ENCODE data around the gene AHRR. TPM values are rescaled to one million over a fixed set of nuclear protein-coding genes. Genes with fewer than 3 reads are reported as not detected.

AHRR gene
- total RNA-seq, 2 donors from 2014 or later: 1.9 to 17.7 TPM

DNA sequence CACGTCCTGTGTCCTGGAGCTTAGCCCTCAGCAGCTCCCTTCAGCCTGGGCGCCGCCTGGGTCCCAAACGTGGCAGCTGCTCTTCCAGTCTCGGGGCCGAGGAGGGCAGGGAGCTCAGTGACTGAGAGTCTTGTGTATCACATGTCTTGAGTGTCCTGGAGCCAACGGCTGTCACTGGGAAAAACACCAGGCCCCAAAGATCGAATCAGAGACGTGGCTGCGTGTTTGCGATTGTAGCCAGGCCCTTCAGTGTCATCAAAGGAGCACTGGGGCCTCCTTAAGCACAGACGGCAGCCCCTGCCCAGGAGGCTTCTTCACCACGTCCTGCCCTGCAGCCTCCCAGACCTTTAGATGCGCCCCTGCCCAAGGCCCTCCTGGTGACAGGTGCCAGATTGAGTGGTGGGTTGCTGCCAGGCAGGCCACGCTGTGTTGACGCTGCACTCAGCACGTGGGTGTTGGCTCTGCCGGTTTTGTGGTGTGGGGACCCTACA lies 115.8 kb downstream of the AHRR start:
- H3K36me3 ChIP-seq: no peaks in the 10 kb centered on the region
- no peaks in the 10 kb centered on the region for H3K4me1 ChIP-seq (replicated peaks)
- H3K4me3 ChIP-seq: no peak overlapping the region
- no peak overlapping the region for H3K27ac ChIP-seq
- intact Hi-C loops (cut with DNase I): no loop called here
- no peaks in the 10 kb centered on the region for H3K27me3 ChIP-seq (replicated peaks; ENCODE audit: insufficient read depth)
- DNase-seq (ENCODE audit: low spot score): no peak
- H3K9me3 ChIP-seq: no peaks in the 10 kb centered on the region
- 49% methylated on average over 15 of the region's 18 CpGs for WGBS
- TF ChIP-seq CTCF (IDR thresholded peaks at IDR 0.05) (no peak), POLR2AphosphoS5 (IDR thresholded peaks at IDR 0.05) (no peak), POLR2A (IDR thresholded peaks at IDR 0.05) (no peak)

DNA sequence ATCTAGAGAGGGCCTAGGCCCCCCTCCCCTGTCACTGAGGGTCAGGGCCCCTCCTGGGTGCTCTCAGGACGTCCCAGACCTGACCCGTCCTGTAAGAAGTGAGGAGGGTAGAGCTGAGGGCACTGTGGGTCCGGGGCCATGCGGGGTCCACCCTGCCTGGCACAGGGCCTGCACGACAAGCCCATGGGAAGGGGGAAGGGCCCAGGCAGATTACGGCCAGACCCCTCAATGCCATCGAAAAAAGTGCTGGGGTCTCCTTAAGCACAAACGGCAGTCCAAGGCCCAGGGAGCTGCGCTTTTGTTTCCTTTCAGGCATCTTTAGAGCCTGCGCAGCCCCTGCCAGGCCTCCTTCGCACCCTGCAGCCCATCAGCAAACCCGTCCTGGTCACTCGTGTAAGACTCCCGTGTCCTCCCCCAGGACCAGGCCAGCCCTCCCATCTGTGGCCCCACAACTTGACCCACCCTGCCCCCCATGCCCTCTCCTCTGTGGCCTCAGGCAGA lies 117.0 kb downstream of the AHRR start:
- H3K4me1 ChIP-seq (replicated peaks): no peaks in the 10 kb centered on the region
- H3K36me3 ChIP-seq: no peaks in the 10 kb centered on the region
- H3K27ac ChIP-seq: no peak overlapping the region
- H3K4me3 ChIP-seq: no peak overlapping the region
- no peaks in the 10 kb centered on the region for H3K27me3 ChIP-seq (replicated peaks; ENCODE audit: insufficient read depth)
- no peaks in the 10 kb centered on the region for H3K9me3 ChIP-seq
- no peak for TF ChIP-seq POLR2A (IDR thresholded peaks at IDR 0.05)
- TF ChIP-seq CTCF (IDR thresholded peaks at IDR 0.05): no peak
- TF ChIP-seq POLR2AphosphoS5 (IDR thresholded peaks at IDR 0.05): no peak
- DNase-seq (ENCODE audit: low spot score): no peak
- intact Hi-C loops (cut with DNase I): no loop called here
- 73% methylated on average over 14 of the region's 14 CpGs for WGBS

- DNase-seq (ENCODE audit: low spot score): no peak
- intact Hi-C loops (cut with DNase I): no loop called here
- Histone ChIP-seq H3K4me3 (no peak overlapping the region), H3K9me3 (no peaks in the 10 kb centered on the region), H3K36me3 (no peaks in the 10 kb centered on the region), H3K4me1 (replicated peaks) (peaks cover 4% of the 10 kb centered on the region), H3K27me3 (replicated peaks; ENCODE audit: insufficient read depth) (no peaks in the 10 kb centered on the region), H3K27ac (no peak overlapping the region)
- 88% methylated on average over 8 of the region's 8 CpGs for WGBS
- TF ChIP-seq CTCF (IDR thresholded peaks at IDR 0.05) (no peak), POLR2AphosphoS5 (IDR thresholded peaks at IDR 0.05) (no peak), POLR2A (IDR thresholded peaks at IDR 0.05) (no peak)
These were observed 117.7 kb downstream of the AHRR start for GRCh38 chr5:439181-439580.

DNA sequence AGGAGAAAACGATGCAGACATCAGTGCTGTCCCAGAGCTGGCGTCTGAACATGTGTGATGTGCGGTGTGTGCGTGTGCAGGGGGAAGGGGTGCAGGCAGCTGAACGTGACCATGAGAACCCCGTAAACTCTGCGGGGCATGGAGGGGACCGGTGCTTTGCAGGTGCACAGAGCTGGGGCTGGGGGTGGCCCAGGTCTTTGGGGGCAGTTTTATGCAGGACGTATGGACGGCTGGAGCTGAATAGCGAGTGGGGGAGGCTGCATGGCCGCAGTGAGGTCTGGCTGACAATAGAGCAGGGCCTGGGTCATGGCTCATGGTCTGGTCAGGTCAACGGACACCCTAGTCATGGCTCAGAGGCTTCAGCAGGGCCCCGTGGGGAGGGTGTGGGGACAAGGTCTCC lies 118.1 kb downstream of the AHRR start:
- intact Hi-C loops (cut with DNase I): no loop called here
- whole genome bisulfite sequencing: 82% methylated on average over 14 of the region's 14 CpGs

More for the DNA sequence above, 118.1 kb downstream of the AHRR start:
- Histone ChIP-seq H3K27me3 (replicated peaks; ENCODE audit: insufficient read depth) (no peaks in the 10 kb centered on the region), H3K4me3 (no peak overlapping the region), H3K9me3 (no peaks in the 10 kb centered on the region), H3K27ac (no peak overlapping the region), H3K36me3 (no peaks in the 10 kb centered on the region), H3K4me1 (replicated peaks) (peaks cover 6% of the 10 kb centered on the region)
- no peak for DNase-seq (ENCODE audit: low spot score)
- no peak for TF ChIP-seq POLR2A (IDR thresholded peaks at IDR 0.05)
- no peak for TF ChIP-seq POLR2AphosphoS5 (IDR thresholded peaks at IDR 0.05)
- TF ChIP-seq CTCF (IDR thresholded peaks at IDR 0.05): no peak
